HG03558 (cell line): ENCODE measurements around the gene DDOST.

Experiments used
- ATAC-seq: cut with Tn5 transposase; IDR thresholded peaks from one replicate; pipeline ENCODE4 v1.9.1; 2021; ENCODE audit warnings: moderate number of reproducible peaks; ENCODE audit not compliant: unreplicated experiment; ENCODE audit errors: extremely low read depth

DDOST gene

DNA sequence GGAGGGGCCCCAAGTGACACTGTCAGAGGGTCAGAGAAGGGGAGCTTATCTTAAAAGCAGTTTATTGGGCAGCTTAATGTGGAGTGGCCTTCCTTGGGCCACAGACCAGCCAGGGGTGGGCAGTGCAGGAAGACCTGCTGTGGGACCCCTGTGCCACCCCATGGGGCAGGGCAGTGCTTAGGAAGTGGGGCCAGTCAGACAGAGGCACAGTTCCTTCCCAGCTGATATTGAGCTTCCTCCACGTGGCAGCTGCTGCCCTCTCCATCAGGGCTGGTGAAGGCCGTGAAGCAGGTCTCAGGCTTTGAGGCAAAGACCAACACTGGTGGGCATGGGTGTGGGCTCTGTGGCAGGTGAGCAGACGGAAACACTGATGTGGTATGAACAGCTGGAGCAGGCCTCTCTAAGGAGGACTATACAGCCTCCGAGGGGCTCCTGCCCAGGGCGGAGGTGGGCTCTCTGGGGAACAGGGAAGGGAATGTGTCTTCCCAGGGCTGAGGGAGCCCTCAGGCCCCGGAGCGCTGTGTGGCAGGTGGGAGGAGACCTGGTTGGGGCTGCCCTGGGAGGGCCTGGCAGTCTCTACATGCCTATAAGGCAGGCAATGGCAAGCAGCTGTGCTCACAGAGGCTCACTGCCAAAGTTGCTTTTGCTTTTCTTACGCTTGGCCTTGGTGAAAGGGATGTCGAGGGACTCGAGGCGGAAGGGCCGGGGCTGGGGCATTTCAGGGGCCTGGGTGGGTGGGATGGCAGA is 3.0 kb upstream of the DDOST start:
- no peak for ATAC-seq

DNA sequence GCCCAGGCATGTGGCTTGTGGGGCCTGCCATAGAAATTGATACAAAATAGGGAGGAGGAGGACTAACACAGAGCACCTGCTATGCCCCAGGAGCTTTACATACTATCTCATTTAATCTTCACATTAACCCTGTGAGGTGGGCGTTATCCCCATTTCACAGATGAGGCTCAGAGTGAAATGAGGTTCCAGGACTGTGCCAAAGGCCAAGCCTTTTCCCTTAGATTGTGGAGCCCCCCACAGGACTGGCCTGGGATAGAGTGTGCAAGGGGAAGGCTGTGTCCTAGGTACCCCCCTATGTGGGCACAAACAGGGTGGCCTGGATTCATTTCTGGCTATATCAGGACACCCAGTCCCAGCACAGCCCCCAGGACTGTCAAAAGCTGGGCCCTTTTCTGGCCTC is 2.2 kb upstream of the DDOST start:
- ATAC-seq: no peak

DNA sequence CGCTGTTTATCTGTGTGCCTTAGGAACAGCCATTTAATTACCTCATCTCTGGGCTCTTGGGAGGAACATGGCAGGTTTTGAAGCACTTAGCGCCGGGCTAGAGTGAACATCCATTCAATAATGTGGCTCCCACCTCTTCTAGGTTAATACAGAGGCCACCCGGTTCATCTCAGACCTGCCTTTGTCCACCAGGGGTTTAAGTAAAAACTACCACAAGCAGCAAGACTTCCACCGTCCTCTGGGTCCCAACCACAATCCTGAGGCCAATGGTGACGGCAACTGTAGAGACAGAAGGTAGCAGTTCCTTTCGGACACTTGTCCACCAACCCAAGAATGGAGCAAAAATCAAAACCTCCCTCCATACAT is 924 bp upstream of the DDOST start:
- ATAC-seq: no peak

DNA sequence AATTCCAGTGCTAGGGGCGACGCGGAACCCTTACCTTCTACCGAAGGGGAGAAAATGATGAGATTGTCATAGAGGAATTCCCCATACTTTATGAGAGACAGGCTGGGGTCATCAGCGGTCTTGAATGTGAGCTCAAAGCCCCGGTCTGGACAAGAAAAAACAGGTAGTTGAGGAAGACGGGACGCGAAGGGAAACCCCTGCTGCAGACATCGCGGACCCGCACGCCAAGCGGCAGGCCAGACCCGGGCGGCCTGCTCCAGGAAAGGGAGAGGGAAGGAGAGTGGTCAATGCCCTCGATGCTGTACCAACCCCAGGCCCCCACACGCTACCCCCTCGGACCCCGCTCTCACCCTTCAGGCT is 342 bp downstream of the DDOST start:
- no peak for ATAC-seq

DNA sequence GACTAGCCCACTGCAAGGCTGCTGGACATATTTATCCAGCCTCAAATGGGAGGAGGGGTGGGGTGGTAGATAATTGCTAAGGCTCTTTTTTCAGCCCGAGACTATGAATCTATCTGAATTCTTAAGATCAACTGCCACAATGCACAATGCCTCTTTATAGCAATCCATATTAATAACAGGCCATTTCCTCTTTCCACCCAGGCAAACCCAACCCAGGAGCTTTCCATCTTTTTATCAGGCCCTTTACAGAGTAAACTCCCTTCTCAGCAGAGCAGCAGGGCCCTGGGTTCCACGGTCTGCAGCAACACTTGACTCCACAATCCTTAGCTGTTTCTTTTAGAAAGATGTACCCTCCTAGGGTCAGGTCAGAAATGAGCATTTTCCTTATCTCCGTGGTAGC is 806 bp downstream of the DDOST start:
- ATAC-seq: no peak

DNA sequence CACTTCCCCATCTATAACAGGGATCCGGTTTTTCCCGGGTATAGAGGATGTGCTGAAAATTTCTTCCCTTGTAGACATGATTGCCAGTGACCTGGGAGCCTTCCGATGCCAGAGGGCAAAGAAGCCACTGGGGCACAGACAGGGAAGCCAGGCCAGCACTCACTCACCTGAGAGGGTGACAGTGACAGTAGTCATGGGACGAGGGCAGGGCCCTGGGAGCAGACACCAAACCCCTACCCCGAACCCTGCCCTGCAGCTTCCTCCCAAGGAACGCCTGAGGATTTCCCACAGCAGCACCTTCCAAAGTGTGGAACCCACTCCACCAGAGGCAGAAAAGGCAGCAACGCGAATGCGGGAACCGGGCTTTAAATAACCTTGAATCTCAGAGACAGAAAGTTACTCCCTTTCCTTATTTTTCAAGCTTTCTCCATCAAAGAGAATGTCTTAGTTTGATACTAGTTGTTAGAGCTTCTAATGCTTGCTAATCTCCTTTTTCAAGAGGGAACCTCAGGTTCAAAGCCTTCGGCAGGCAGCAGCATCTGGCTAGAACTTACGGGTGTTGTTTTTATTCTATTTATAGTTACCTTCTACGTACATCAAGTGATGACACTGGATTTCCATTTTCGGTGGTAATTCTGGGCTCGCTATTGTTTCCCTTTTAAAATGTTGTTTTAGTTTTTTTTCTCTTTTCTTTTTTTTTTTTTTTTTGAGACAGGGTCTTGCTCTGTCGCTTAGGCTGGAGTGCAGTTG is 2.8 kb downstream of the DDOST start:
- ATAC-seq: no peak

DNA sequence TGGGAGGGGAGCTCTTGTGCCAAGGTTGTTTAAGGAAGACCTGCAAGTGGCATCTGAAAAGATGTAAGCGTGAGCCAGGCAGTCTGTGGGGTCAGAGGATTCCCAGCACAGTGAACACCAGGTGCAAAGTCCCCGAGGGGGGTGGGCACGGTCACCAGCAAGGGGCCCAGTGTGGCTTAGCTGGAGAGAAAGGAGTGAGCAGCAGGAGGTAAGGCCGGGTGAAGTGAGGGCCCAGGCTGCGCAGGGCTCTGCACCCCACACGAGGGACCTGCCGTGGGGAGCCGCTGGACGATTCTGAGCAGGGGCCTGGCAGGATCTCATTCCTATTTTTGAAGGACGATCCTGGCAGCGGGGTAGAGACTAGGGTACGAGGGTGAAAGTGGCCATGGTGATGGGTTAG is 4.1 kb downstream of the DDOST start:
- ATAC-seq: no peak

DNA sequence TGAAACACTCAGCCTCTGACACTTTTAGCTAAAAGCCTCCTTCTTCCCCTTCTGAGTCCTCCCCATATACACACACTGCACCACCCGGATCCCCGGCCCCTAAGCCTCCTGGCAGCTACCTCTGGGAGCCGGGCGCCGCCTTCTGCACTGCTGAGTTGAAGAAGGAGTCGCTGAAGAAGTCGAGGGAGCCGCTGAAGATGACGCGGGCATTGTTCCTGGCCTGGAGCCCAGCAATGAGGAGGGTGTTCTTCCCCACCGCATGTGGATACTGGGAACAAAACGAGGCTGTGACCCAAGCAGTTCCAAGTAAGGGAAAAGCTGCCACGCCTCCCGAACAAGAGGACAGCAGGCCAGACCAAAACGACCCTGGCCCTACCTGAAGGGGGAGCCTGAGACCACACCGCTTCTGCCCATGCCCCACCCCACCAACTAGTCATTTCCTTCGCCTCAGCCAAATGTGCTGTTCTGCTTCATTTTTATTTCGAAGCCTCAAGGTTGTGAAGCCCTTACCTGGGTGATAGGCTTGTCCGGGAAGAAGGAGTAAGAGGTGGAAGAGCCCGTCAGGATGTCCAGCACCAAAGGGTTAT is 7.0 kb downstream of the DDOST start:
- no peak for ATAC-seq

DNA sequence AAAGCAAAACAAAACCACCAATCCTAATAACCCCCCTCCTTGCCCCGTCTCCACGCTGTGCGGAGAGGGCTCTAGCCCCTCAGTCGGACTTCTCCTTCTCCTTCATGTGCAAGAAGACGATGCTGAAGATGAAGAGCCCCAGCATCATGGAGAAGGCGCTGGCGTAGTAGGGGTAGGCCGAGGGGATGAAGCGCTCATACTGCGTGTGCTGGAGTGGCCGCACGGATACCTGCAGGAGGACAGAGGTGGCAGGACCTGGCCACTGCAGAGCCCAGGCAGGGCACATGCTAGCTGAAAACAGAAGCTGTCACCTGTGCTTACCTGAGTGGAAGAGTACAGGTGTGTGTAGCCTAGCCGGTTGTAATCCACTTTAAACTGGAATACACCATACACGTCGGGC is 8.9 kb downstream of the DDOST start:
- ATAC-seq: no peak

DNA sequence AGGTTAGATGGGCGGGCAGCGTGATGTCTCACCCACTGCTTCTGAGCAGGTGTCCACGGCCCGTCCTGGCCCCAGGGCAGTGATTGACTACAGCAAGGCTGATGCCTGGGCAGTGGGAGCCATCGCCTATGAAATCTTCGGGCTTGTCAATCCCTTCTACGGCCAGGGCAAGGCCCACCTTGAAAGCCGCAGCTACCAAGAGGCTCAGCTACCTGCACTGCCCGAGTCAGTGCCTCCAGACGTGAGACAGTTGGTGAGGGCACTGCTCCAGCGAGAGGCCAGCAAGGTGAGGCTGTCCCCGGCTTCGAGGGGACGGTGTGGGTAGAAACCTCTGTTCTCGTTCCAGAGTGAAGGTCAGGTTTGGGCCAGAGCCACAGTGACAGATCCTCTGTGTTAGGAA is 12.2 kb downstream of the DDOST start:
- no peak for ATAC-seq

DNA sequence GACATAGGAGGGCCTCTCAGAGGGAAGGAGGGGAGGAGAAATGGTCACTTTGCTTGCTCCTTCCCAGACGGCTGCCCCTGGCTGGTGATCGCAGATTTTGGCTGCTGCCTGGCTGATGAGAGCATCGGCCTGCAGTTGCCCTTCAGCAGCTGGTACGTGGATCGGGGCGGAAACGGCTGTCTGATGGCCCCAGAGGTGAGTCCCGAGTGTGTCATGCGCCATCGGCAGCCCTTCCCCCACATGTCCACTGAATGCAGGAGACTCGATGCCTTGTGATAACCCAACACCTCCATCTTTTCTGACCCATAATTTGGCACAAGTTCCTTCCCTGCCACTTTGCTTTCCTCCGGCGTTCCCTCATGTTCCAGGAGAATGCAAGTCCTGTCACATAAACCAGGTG is 12.7 kb downstream of the DDOST start:
- ATAC-seq: no peak

DNA sequence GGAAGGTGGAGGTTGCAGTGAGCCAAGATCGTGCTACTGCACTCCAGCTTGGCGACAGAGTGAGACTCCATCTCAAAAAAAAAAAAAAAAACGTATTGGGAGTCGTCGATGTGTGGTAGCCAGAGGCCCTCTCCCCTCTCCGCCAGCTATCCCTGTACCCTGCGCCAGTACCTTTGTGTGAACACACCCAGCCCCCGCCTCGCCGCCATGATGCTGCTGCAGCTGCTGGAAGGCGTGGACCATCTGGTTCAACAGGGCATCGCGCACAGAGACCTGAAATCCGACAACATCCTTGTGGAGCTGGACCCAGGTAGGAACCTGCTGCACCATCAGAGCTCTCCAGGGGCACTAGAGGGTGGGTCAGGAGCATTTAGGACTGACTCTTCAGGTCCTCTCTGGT is 15.8 kb downstream of the DDOST start:
- ATAC-seq: no peak

DNA sequence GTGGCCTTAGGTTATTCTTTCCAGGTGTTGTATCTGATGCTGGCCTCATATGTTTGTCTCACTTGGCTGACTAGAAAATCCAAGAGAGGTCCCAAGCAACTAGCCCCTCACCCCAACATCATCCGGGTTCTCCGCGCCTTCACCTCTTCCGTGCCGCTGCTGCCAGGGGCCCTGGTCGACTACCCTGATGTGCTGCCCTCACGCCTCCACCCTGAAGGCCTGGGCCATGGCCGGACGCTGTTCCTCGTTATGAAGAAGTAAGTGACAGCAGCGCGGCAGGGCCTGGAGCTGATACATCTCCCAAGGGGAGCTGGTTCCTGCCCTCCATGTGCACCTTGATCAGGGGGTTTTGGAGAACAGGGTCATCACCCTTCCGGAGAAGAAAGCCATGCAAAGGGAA is 16.8 kb downstream of the DDOST start:
- ATAC-seq: no peak

DNA sequence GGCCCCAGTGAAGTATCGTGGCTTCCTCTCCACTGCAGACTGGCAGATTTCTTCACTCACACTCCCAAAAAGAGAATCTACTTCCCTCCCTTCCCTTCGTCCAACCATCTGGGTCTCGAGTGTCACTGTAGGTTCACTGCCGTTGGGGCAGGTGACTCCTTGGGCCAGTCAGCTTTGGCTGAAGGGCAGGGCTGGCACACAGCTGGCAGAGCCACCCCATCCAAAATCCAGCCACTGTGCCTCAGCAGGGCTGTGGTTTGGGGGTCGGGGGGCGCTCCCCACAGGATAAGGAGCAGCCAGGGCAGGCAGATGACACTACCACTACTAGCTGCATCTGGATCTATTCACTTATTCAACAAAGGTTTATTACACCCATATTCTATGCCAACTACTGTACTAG is 18.1 kb downstream of the DDOST start:
- ATAC-seq: no peak

DNA sequence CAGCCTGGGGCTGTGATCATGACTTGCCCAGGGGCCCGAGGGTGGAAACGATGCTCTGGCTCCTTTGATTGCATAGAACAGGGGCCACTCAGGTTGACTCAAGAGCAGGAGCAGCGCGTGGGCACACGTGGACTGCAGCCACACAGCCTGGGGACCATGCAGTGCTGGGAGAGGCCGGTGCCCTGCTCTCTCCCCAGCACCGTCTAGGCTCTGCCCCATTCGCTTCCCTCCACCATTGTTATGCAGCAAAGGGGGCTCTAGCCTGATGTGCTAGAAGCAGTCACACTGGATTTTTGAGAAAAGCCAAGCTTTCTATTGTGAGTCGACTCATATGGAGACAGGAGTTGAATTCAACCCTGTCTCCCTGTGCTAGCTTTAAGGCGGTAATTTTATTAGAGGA is 19.2 kb downstream of the DDOST start:
- ATAC-seq: no peak

DNA sequence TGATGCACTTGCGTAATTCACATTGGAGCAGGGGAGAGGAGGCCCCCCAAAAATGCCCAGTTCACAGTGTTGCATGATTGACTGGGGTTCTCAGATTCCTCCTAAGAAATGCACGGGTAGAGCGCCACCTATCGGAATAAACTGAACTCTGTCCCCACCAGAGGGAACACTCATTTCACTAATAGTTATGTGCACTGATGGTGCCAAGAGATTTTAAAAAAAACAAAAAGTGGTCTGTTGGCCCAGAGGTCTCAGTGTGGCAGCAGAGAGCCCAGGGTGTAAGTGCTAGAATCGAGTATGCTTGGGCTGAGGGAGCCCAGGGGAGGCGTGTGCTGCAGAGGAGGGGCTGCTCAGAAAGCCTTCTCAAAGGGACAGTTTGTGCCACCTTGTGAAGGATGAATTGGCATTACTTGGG is 21.0 kb downstream of the DDOST start:
- ATAC-seq: no peak

DNA sequence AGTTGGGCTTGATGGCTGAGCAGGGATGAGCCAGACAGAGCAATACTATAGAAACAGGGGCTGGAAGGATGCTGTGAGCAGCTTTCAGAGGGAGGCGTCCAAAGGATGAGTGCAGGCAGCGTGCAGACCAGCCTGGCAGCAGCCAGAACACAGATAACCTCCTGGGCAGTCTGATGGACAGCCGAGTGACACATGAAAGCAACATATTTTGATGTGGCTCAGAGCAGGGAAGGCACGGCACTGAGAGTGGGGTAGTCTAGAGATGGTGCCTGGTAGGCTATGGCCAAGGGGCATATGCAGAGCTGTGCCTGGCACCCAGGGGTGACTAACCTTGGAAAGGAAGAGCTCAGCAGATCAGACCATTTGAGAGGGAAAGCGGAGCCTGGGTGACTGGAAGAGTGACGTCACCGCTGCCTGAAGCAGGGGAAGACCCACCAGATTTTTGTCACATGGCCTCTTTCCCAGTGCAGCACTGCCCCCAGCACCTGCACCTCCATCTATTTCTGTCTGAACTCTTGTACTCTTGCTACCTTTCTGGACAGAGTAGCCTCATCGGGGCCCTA is 24.3 kb downstream of the DDOST start:
- ATAC-seq: no peak

DNA sequence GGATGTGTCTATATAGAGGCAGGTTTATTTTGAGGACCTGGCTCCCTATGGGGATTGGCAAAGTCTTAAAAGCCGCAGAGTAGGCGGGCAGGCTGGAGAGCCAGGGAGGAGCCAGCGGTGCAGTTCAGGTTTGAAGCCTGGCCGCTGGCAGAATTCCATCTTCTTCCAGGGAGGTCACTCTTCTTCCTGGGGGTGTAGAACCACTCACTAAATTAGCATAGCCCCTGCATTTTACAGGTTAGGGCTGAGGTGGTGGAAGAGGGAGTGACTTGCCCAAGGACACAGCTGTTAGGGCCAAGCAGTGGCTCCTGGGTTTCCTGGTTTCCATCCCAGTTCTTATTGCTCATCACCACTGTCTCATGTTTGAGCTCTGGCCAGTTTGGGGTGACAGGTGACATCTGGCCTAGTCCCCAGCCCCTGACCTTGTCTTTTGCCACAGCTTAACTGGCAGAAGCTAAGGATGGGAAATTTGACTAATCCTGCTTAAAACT is 26.5 kb downstream of the DDOST start:
- ATAC-seq: no peak

DNA sequence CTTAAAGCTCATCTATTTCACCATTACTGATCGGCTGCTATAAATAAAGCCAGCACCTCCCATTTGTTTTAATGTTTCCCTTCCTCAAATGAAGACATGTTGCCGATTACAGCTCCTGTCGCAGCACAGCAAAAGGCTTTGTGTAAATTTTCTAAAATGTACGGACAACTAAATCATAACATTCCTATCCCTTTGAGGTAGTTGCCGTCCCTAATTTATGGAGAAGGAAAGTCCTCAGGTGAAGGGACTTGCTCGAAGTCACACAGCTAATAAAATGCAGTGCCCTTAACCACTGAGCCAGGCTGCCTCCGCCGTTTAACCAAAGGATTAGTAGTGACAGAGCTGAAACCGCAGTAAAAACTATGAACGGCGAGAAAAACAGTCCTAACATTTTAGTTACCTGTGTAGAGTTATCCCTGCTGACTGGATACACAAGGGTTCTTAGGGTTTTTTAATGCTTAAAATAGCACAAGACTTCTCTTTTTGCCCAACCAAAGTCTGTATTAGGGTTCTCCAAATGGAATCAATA is 27.0 kb downstream of the DDOST start:
- ATAC-seq: no peak

DNA sequence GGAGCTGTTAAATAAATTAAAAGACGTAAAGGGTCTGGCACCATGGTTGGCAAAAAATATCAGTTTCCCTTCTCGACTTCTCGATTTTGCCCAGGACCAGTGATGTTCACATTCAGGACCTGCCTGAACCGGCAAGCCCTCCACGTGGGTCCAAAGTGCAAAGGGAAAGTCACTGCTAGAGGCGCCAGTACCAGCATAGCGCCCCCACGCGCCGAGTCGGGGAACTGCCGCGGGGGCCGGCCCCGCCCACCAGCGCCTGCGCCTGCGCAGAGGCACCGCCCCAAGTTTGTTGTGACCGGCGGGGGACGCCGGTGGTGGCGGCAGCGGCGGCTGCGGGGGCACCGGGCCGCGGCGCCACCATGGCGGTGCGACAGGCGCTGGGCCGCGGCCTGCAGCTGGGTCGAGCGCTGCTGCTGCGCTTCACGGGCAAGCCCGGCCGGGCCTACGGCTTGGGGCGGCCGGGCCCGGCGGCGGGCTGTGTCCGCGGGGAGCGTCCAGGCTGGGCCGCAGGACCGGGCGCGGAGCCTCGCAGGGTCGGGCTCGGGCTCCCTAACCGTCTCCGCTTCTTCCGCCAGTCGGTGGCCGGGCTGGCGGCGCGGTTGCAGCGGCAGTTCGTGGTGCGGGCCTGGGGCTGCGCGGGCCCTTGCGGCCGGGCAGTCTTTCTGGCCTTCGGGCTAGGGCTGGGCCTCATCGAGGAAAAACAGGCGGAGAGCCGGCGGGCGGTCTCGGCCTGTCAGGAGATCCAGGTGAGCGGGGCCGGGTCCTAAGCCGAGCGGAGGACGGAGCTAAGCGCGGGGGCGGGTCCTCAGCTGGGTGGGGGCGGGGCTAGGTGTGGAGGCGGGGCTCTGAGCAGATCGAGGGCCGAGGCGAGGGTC is 27.7 kb downstream of the DDOST start, which contains the start of gene PINK1:
Gene PINK1, plus strand, starts transcription at position 269 of the 875 bp plus-strand sequence. Its CDS starts 91 bp downstream, at position 360.
- no peak for ATAC-seq
